ACC112 (cell line): ENCODE data around the gene SPATS1.
"Not testable (repeated sequence)": the region's sequence is repeated elsewhere in the genome, so short reads cannot be mapped to it uniquely, and the experiment has no call there.

Experiments used
- H2AFZ ChIP-seq: fragments of 200-600 bp; sonication (generic); one replicate; pipeline ENCODE4 v1.6.0; 2017; ENCODE audit warnings: antibody characterized with exemption, low read length; ENCODE audit not compliant: unreplicated experiment
- H3K27ac ChIP-seq: fragments of 200-600 bp; sonication (generic); 2 replicates; pipeline ENCODE4 v1.5.1; 2014; ENCODE audit warnings: low read depth, mild to moderate bottlenecking, antibody characterized with exemption, low read length, moderate library complexity
- H3K27me3 ChIP-seq: fragments of 200-600 bp; sonication (generic); 2 replicates; pipeline ENCODE4 v1.6.1; 2014; ENCODE audit warnings: mild to moderate bottlenecking, antibody characterized with exemption, low read length, moderate library complexity, mixed read lengths; ENCODE audit not compliant: insufficient read depth
- H3K36me3 ChIP-seq: fragments of 200-600 bp; sonication (generic); 2 replicates; pipeline ENCODE4 v1.6.1; 2016; ENCODE audit warnings: mild to moderate bottlenecking, antibody characterized with exemption, low read length, moderate library complexity, mixed read lengths; ENCODE audit not compliant: insufficient read depth
- H3K4me1 ChIP-seq: fragments of 200-600 bp; sonication (generic); one replicate; pipeline ENCODE4 v1.6.1; 2016; ENCODE audit warnings: low read length, mixed read lengths; ENCODE audit not compliant: insufficient read depth, unreplicated experiment, control insufficient read depth
- H3K4me3 ChIP-seq: fragments of 200-600 bp; sonication (generic); 2 replicates; pipeline ENCODE4 v1.5.1; 2014; ENCODE audit warnings: mild to moderate bottlenecking, low read depth, low read length
- H3K79me2 ChIP-seq: fragments of 200-600 bp; sonication (generic); one replicate; pipeline ENCODE4 v1.6.0; 2016; ENCODE audit warnings: low read length; ENCODE audit not compliant: control insufficient read depth, unreplicated experiment, insufficient read depth

SPATS1 gene

DNA sequence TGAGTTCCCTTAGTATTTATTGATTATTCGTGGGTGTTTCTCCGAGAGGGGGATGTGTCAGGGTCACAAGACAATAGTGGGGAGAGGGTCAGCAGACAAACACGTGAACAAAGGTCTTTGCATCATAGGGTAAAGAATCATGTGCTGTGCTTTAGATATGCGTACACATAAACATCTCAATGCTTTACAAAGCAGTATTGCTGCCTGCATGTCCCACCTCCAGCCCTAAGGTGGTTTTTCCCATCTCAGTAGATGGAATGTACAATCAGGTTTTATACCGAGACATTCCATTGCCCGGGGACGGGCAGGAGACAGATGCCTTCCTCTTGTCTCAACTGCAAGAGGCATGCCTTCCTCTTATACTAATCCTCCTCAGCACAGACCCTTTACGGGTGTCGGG, 14.2 kb upstream of the SPATS1 start:
- not testable (repeated sequence) for H3K27ac ChIP-seq, H3K36me3 ChIP-seq, H3K79me2 ChIP-seq, H3K4me3 ChIP-seq, H3K4me1 ChIP-seq, H2AFZ ChIP-seq
- peaks cover 48% of the 10 kb centered on the region for H3K27me3 ChIP-seq

DNA sequence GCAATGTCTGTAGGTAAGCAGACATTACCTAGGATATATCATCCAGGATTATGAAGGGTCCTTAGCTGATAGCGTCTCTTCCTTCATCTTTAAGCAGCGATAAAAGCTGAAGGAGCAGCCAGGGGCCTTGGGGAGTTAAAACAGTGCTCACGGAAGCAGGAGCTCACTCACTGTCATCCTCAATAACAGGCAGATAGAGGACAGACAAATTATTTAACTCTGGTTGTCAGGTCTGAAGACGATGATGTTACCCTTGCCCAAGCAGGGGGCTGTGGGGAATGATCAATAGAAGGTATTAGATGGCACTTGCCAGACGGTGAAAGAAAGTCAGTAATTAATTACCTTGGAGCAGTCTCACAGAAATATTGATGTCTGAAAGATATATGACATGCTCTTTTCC, 12.6 kb upstream of the SPATS1 start:
- Histone ChIP-seq H3K4me1 (no peaks in the 10 kb centered on the region), H3K4me3 (no peak overlapping the region), H3K27ac (no peak overlapping the region), H2AFZ (no peak overlapping the region), H3K36me3 (no peaks in the 10 kb centered on the region), H3K79me2 (no peaks in the 10 kb centered on the region), H3K27me3 (peaks cover 49% of the 10 kb centered on the region)

DNA sequence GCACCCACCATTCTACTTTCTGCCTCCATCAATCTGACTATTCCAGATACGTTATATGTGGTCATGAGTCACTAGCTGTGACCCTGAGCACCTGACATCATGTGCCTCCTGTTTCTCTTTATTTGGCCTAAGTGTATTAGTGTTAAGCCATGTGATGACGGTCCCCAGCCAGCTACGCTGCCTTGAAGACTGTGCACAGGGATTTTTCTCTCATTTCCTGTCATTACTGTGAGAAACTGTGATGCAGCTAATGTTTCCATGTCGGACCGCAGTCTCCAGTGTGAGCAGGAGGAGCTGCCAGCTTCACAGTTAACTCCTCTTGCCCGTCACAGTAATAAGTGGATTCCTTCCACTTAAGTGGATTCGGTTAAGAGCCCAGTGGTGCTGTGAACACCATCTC, 9.9 kb upstream of the SPATS1 start:
- no peak overlapping the region for H3K27ac ChIP-seq
- peaks cover 32% of the 10 kb centered on the region for H3K27me3 ChIP-seq
- no peak overlapping the region for H2AFZ ChIP-seq

DNA sequence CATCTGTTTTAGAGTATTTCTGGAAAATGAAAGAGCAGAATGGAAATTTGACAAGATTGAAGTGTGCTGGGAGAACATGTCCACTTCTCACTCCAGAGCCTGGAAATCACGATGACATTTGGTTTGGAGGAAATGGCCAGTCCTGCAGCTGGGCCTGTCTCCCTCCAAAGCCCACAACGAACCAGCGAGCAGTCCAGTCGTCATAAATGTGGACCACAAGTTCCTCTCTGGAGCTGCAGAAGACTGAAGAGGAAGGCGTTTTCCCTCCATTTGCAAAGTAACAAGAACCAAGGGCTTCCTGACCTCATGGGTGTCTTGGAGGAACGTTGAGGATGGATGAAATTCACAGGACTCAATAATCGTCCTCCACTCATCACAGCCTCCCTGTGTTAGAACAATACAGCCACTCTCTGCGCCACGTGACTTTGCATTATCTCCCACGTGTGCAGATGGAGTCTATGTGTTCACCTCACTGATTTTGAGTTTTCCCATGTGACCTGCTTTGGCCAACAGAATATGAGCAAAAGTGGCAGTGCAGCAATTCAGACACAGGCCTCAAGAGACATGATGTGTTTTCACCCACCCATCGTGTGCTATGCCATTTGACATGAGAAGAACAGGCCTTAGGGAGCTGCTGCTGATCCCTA, 9.1 kb upstream of the SPATS1 start:
- H3K4me1 ChIP-seq = no peaks in the 10 kb centered on the region
- H3K79me2 ChIP-seq = no peaks in the 10 kb centered on the region
- no peaks in the 10 kb centered on the region for H3K36me3 ChIP-seq
- peaks cover 26% of the 10 kb centered on the region for H3K27me3 ChIP-seq
- no peak overlapping the region for H3K4me3 ChIP-seq
- no peak overlapping the region for H3K27ac ChIP-seq
- no peak overlapping the region for H2AFZ ChIP-seq

More for the DNA sequence above, 9.9 kb upstream of the SPATS1 start:
- Histone ChIP-seq H3K4me1 (no peaks in the 10 kb centered on the region), H3K79me2 (no peaks in the 10 kb centered on the region), H3K4me3 (no peak overlapping the region), H3K36me3 (no peaks in the 10 kb centered on the region)

DNA sequence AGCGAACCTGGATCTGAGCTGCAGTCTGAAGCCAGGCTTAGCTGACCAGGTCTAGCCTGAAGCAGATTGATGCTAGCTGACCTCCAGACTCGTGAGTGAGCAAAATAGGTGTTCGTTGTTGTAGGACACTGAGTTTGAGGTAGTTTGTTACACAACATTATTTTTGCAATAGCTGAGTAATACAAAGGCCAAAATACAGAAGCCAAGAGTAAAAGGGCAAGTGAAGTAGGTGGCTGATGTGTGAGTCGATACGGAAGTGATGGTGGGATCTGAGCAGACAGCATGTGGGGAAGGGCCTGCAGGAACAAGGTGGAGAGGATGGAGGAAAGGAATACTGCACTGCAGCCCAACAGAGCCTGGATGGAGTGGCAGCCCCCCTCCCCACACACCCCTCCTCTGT, 8.5 kb upstream of the SPATS1 start:
- H2AFZ ChIP-seq = no peak overlapping the region
- H3K4me3 ChIP-seq = no peak overlapping the region
- no peaks in the 10 kb centered on the region for H3K36me3 ChIP-seq
- H3K27me3 ChIP-seq = peaks cover 24% of the 10 kb centered on the region
- H3K4me1 ChIP-seq = no peaks in the 10 kb centered on the region
- no peaks in the 10 kb centered on the region for H3K79me2 ChIP-seq
- no peak overlapping the region for H3K27ac ChIP-seq

DNA sequence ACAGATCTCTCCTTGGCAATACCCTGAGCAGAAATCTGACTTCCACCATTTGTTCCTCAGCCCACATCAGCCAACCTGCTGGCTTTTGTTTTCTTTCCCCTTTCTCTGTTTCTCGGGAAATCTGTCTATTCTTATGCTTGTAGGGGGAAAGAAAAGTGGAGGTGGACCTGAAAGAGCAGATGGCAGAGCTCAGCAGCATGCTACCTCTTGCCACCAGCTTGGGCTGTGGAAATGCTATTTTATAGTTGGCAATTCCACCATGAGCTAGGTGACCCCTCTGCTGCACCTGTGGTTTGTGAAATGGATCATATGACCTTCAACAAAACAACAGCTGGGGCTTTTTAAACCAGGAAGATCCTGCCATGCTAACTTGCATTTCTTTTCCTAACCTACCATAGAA, 6.8 kb upstream of the SPATS1 start:
- Histone ChIP-seq H3K4me1 (peaks cover 5% of the 10 kb centered on the region), H3K4me3 (no peak overlapping the region), H3K27me3 (peaks cover 7% of the 10 kb centered on the region), H3K79me2 (no peaks in the 10 kb centered on the region), H3K27ac (no peak overlapping the region), H2AFZ (no peak overlapping the region), H3K36me3 (no peaks in the 10 kb centered on the region)

DNA sequence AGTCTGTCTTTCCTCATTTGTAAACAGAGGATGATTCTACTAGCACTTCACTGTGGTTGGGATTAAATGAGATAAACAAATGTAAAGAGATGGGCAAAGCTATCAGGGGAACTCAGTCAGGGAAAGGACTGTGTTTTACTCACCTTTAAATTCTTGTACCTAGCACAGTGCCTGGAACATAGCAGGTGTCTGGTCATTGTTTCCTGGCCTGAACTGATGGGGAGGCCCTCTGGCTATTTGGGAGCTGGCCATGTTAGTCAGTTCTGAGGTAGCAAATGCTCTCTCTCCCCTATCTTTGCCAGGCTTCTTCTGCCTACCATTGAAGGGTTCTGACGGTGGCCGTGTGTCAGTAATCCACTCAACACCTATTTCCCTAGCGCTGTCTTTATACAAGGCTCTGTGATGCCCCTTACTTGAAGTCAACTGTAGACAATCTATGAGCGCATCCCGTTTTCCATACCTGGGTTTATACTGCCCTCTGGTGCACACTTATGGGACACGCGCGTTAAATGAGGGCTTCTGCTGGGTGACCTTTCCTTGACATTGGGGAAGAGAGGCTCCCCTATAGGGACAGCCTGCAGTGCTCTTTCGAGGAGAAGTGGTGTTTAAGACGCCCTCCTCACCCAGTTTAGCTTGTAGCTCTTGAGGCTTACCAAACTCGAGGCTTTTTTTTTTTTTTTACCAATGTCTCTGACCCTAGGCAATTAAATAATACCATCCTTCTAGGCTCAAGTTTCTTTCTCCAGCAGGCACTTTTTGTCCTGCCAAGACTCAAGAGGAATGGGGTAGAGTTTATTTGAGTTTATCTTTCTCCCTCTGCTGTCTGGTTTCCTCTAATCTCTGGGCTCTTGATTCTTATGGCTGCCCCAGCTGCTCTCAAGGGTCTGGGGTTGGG, 4.0 kb upstream of the SPATS1 start:
- Histone ChIP-seq H3K4me1 (peaks cover 11% of the 10 kb centered on the region), H3K36me3 (no peaks in the 10 kb centered on the region), H3K4me3 (no peak overlapping the region), H3K27me3 (peaks cover 27% of the 10 kb centered on the region), H2AFZ (no peak overlapping the region), H3K27ac (no peak overlapping the region), H3K79me2 (no peaks in the 10 kb centered on the region)

DNA sequence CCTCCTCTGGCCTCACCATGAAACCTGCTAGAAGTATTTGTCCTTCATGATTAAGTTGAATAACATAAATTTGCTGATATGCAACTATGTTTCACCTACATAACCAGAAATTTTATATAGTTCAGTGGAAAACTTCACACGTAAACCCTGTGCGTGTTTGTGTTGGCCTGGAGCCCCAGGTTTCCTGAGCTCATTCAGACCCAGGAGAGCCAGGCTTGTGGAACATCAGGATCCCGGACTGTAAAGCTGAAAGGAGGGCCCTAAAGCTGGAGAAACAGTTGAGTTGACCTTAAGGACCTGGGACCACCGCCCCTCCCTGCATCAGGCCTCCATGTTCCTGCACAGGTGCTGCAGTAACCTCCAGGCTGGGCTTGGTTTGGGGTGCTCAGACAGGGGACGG, 3.1 kb upstream of the SPATS1 start:
- no peaks in the 10 kb centered on the region for H3K36me3 ChIP-seq
- H3K4me1 ChIP-seq = peaks cover 11% of the 10 kb centered on the region
- H3K27ac ChIP-seq = no peak overlapping the region
- H3K27me3 ChIP-seq = peaks cover 32% of the 10 kb centered on the region
- H3K4me3 ChIP-seq = no peak overlapping the region
- H2AFZ ChIP-seq = no peak overlapping the region
- H3K79me2 ChIP-seq = no peaks in the 10 kb centered on the region

DNA sequence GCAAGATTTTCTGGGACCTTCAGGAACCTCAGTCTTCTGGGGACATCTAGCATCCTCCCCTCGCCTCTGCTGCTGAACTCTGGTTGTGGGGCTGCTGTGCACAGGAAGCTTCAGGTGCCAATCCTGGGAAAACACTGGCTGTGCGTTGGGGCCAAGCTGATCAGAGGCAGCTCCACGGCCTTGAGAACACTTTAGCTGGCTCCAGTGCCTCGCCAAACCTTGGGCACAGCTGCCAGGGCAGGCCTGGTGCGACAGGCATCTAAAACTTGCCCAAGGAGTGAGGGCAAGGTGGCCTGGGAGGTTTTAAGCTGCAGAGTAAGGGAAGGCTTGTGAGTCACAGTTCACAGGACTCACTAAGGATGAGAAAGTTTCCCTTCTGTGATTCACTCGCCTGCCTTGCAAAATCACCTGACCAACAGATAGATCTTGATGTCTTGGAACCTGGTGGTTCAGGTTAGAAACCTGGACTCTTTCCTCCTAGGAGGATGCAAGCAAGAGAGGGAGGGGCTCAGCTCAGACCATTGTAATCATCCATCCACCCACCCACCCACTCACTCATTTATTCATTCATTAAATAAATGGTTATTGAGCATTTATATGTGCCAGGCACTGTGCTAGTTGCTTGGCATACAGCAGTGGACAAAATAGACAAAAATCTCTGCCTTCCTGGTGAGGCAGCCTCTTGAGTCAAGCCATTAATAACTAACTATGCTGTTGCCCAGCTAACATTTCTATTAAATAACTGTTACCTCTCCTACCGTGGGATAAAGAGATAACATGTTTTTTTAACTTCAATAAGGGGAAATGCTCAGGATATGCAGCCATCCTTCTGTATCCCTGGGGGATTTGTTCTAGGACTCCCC, 2.5 kb upstream of the SPATS1 start:
- no peaks in the 10 kb centered on the region for H3K36me3 ChIP-seq
- peaks cover 39% of the 10 kb centered on the region for H3K27me3 ChIP-seq
- no peak overlapping the region for H2AFZ ChIP-seq
- H3K4me1 ChIP-seq = peaks cover 11% of the 10 kb centered on the region
- H3K79me2 ChIP-seq = no peaks in the 10 kb centered on the region
- H3K27ac ChIP-seq = no peak overlapping the region
- no peak overlapping the region for H3K4me3 ChIP-seq

DNA sequence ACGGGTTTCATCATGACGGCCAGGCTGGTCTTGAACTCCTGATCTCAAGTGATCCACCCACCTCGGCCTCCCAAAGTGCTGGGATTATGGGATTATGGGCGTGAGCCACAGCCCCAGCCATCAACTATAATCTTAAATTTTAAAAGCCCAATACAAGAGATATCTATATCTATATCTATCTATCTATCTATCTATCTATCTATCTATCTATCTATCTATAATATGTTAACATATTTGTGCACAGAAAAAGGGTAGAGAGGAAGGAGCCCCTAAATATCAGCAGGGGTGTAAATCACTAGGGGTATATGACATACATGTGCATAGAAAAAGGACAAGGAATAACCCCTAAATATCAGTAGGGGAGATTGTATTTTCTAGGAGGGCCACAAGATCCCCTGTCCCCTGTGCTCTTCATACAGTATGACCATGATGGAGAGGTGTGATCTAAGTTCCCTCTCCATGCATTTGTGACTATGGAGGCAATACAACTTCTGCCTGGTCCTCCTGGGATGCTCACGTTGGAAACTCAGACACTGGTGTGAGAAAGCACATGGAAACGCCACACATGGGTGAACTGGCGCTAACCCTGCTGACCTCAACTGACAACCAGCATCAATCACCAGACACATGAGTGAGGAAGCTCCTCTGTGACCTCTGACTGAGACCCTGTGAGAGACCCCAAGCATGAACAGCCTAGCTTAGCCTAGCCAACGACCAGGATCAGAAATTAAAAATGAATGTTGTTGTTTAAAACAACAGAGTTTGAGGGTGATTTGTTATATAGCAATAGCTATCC, 1.2 kb upstream of the SPATS1 start:
- Histone ChIP-seq H3K79me2 (no peaks in the 10 kb centered on the region), H3K27ac (no peak overlapping the region), H3K4me3 (no peak overlapping the region), H3K27me3 (peaks cover 46% of the 10 kb centered on the region), H3K36me3 (no peaks in the 10 kb centered on the region), H3K4me1 (peaks cover 11% of the 10 kb centered on the region), H2AFZ (no peak overlapping the region)
